Subcutaneous adipose tissue (tissue), 4 donors: Measurements from ENCODE around the gene AATF. TPM values are rescaled to one million over a fixed set of nuclear protein-coding genes. Genes with fewer than 3 reads are reported as not detected.

Source experiments
- CTCF ChIP-seq: fragments of 450-650 bp; IDR thresholded peaks from one replicate; pipeline ENCODE4 v1.5.1; 2016; ENCODE audit warnings: low read depth, mild to moderate bottlenecking, control low read depth, antibody characterized with exemption, moderate library complexity
- total RNA-seq, 4 donors: library from RNA; depleted of rRNA; stranded (reverse); fragments of >200 nt; gene quantifications; one replicate each; pipeline ENCODE4 v1.1.0, GENCODE V29; 2016

Gene AATF
- total RNA-seq, 4 donors from 2014 or later, result 25.3 to 38.3 (median 29.1) TPM

- no peak for TF ChIP-seq CTCF
These were observed 24.9 kb upstream of the AATF start for GRCh38 chr17:36923814-36924221.

- no peak for TF ChIP-seq CTCF
These were observed 22.5 kb upstream of the AATF start for GRCh38 chr17:36926226-36926625.

GRCh38 chr17:36926701-36927100 is 22.1 kb upstream of the AATF start:
- TF ChIP-seq CTCF, result no peak

GRCh38 chr17:36928471-36929345 is 20.0 kb upstream of the AATF start:
- TF ChIP-seq CTCF, result no peak

GRCh38 chr17:36929851-36930582 is 18.7 kb upstream of the AATF start:
- TF ChIP-seq CTCF, result no peak

- TF ChIP-seq CTCF, result no peak
These were observed 18.2 kb upstream of the AATF start for GRCh38 chr17:36930583-36930900.

- no peak for TF ChIP-seq CTCF
These were observed 17.6 kb upstream of the AATF start for GRCh38 chr17:36931096-36931696.
